AG04449 (cell line): Measurements from ENCODE around the gene KCNK18.
"Not testable (repeated sequence)": the region's sequence is repeated elsewhere in the genome, so short reads cannot be mapped to it uniquely, and the experiment has no call there.

Experiments
- CTCF ChIA-PET: fragments of 350-600 bp; formaldehyde crosslinking; extraction: SDS; loops from one replicate; lab custom pipeline; 2021; ENCODE audit warnings: antibody characterized with exemption; lab: Yijun Ruan, JAX
- POLR2A ChIA-PET: fragments of 400-600, 350-600 bp; formaldehyde crosslinking; extraction: SDS; loops from one replicate; lab custom pipeline; 2020; ENCODE audit warnings: antibody characterized with exemption, inconsistent platforms; lab: Yijun Ruan, JAX
- DNase-seq: peaks from one replicate; pipeline ENCODE4 v3.0.0-alpha.2; 2010; ENCODE audit warnings: low read depth, low spot score
- H3K4me3 ChIP-seq: 2 replicates; pipeline ENCODE4 v1.5.1; 2011; ENCODE audit warnings: low read depth, mild to moderate bottlenecking, control low read depth, low read length
- CTCF ChIP-seq: IDR thresholded peaks from one replicate; pipeline ENCODE4 v1.5.1; 2011; ENCODE audit warnings: mild to moderate bottlenecking, moderate library complexity, low read length, control low read depth, inconsistent platforms; ENCODE audit not compliant: insufficient read depth; ENCODE audit errors: missing control alignments

The KCNK18 gene

DNA sequence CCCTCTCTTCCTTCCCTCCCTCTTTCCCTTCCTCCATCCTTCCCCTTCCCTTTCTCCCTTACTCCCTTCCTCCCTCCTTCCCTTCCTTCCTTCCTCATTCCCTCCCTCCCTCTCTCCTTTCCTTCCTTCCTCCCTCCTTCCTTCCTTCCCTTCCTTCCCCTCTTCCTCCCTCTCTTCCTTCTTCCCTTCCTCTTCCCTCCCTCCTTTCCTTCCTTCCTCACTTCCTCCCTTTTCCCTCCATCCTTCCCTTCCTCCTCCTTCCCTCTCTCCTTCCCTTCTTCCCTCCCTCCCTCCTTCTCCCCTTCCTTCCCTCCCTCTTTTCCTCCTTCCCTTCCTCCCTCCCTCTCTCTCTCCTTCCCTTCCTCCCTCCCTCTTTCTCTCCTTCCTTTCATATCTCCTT is 30.9 kb downstream of the KCNK18 start:
- no peak for DNase-seq
- ChIA-PET POLR2A (no interaction called here), CTCF (interaction anchor here (7.9 kb wide), 1 partner anchor 12 kb away, joined by 74 read pairs; no protein-coding TSS in a partner anchor)
- no peak for TF ChIP-seq CTCF
- H3K4me3 ChIP-seq = no peak overlapping the region

GRCh38 chr10:117230107-117230506 is 32.8 kb downstream of the KCNK18 start:
- DNase-seq, H3K4me3 ChIP-seq, POLR2A ChIA-PET: not testable (repeated sequence)
- CTCF ChIA-PET = interaction anchor here (0.9 to 7.9 kb wide), 2 partner anchors 14 to 89 kb away, joined by 3 to 74 read pairs; no protein-coding TSS in a partner anchor

- CTCF ChIA-PET = no interaction called here
- TF ChIP-seq CTCF = no peak
- H3K4me3 ChIP-seq = no peak overlapping the region
- POLR2A ChIA-PET = no interaction called here
- no peak for DNase-seq
Measured at GRCh38 chr10:117237401-117237991, 40.2 kb downstream of the KCNK18 start.

DNA sequence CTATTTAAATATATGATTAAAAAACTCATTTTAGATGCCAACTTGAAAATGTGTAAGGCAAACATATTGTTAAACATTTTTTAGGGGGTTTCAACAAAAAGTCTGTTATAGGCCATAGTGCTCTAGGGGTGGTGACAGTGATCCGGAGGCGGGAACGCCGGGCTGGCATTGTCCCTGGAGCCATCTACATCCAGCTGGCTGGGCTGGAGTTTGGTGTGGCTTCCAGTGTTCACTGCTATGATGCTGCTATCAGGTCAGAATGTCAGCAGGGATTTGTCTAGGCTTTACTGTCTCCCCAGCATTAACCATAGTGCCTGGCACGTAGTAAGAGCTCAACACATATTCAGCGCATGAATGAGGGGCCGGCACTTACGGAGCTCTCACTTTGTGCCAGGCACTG is 41.8 kb downstream of the KCNK18 start:
- CTCF ChIA-PET = interaction anchor here (4.1 kb wide), 1 partner anchor 23 kb away, joined by 19 read pairs; no protein-coding TSS in a partner anchor
- no peak overlapping the region for H3K4me3 ChIP-seq
- no peak for TF ChIP-seq CTCF
- POLR2A ChIA-PET = no interaction called here
- no peak for DNase-seq

DNA sequence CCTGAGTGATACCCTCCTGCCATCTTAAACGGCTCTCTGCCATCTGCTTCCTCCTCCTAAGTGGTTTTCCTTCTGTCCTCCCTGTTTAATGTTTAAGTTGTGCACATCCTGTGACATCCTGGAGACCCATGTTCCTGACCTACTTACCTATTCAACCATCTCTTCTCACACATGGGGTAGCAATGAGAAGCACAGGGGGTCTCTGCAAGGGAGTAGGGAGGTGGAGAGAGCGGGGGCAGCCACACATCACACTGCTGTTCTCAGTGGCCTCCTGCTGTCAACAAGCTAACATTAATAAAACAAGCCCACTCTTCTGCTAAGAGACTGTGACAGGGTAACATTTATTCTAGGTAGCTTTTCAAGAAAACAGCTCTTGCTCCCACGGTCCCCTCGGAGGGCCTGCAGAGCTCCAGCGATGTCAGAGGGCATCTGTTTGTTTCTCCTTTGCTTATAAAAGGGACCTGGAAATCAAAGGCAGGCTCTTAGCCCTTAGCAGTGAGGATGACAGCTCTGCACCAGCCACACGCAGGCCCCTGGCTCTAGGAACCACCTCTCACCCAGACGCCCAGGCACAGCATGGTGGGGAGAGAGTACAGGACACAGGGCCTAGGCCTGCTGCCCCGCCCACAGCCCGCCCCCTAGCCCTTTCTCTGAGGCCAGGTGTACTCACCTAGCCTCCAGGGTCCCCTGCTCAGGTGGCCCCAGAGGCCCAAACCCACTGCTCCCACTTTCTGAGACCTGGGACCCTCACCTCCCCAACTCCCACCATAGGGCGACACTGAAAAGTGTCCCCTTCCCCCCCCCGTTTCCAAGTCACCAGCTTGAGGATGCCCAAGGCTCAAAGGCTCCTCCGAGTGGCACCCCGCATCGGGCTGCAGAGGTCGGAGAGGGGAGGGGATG is 42.7 kb downstream of the KCNK18 start:
- CTCF ChIA-PET = interaction anchor here (4.1 kb wide), 1 partner anchor 24 kb away, joined by 19 read pairs; no protein-coding TSS in a partner anchor
- no peak overlapping the region for H3K4me3 ChIP-seq
- TF ChIP-seq CTCF = no peak
- DNase-seq = no peak
- POLR2A ChIA-PET = no interaction called here

DNA sequence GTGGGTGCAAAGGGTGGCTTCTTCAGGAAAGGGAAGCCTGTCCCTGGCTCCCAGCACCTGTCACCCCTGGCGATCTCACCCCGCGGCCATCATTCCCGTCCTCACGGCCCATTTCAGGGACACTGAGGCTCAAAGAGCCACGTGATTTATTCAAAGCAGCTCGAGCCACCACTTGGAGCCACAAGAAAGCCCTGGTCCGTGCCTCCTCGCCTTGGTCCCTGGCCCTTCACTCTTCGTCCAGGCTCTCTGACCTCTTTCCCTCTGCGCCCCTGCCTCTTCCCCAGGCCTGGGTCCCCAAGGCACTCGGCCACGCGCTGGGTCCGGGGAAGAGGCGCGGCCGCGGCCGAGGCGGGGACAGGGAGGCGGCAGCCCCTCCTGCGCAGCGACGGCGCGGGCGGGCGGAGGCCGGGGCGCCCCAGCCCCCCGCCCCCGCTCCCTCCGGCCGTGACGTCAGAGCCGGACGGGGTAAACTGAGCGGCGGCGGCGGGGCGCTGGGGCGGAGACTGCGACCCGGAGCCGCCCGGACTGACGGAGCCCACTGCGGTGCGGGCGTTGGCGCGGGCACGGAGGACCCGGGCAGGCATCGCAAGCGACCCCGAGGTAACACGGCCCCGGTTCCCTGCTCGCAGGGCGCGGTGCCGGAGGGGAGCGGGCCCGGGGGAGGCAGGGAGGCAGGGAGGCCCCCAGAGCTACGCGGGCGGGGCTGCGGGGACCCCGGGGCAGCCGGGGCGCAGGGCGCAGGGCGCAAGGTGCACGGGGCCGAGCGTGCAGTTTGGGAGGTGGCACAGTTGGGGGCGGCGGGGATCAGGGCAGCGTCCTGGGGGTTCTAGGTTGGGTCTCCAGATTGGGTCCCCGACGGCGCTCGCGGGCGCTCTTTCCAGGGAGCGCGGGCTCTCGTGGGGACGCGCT is 43.6 kb downstream of the KCNK18 start, which contains the start of gene SLC18A2:
Gene SLC18A2, plus strand, starts transcription at position 494 of the 909 bp plus-strand sequence. CDS start 580 bp downstream, outside the sequence.
- ChIA-PET CTCF (interaction anchor here (4.1 kb wide), 1 partner anchor 24 kb away, joined by 19 read pairs; no protein-coding TSS in a partner anchor), POLR2A (no interaction called here)
- H3K4me3 ChIP-seq = no peak within 1 kb of the TSS
- TF ChIP-seq CTCF = no peak
- no peak for DNase-seq
